Prostate gland (tissue), 2 donors: Measurements from ENCODE around the gene LDLRAD4. TPM values are rescaled to one million over a fixed set of nuclear protein-coding genes. Genes with fewer than 3 reads are reported as not detected.

Experiments
- DNase-seq: peaks from one replicate; pipeline ENCODE4 v3.0.0-alpha.2; 2019; ENCODE audit warnings: low spot score
- H3K27ac ChIP-seq, 2 donors: fragments of 200-600 bp; sonication (generic); 2 replicates each; pipeline ENCODE4 v1.5.1; 2017 to 2019
- H3K27me3 ChIP-seq: fragments of 200-600 bp; sonication (generic); replicated peaks from 2 replicates; pipeline ENCODE4 v1.5.1; 2019; ENCODE audit not compliant: insufficient read depth
- H3K36me3 ChIP-seq, 2 donors: fragments of 200-600 bp; sonication (generic); 1 replicate in 1 of 2; 2 replicates in 1 of 2; pipeline versions ENCODE4 v1.5.1 to v1.8.1; 2017 to 2019
- H3K4me1 ChIP-seq: fragments of 200-600 bp; sonication (generic); replicated peaks from 2 replicates; pipeline ENCODE4 v1.5.1; 2019
- H3K4me3 ChIP-seq, 2 donors: fragments of 200-600 bp; sonication (generic); 2 replicates each; pipeline ENCODE4 v1.5.1; 2017 to 2019
- H3K9me3 ChIP-seq: fragments of 200-600 bp; sonication (generic); 2 replicates; pipeline ENCODE4 v1.5.1; 2017
- CTCF ChIP-seq, 4 experiments: fragments of 200-600 bp in 2 of 4; fragments of 450-650 bp in 2 of 4; sonication (generic) in 2 of 4; IDR thresholded peaks; 1 replicate in 3 of 4; 2 replicates in 1 of 4; pipeline ENCODE4 v1.5.1; 2016 to 2019; ENCODE audit warnings: antibody characterized with exemption in 4 of 4, mild to moderate bottlenecking in 2 of 4, moderate library complexity in 2 of 4
- POLR2A ChIP-seq: fragments of 450-650 bp; IDR thresholded peaks from one replicate; pipeline ENCODE4 v1.6.1; 2016; ENCODE audit warnings: antibody characterized with exemption, mild to moderate bottlenecking
- POLR2AphosphoS5 ChIP-seq: sonication (generic); formaldehyde crosslinking; IDR thresholded peaks from one replicate; pipeline ENCODE4 v1.6.1; 2017; ENCODE audit warnings: antibody characterized with exemption
- WGBS: methylation state at CpG from one replicate; pipeline ENCODE4 v1.1.5; 2018; 5-methylcytosine and 5-hydroxymethylcytosine counted together
- intact Hi-C: fragments of 100-400 bp; cut with DNase I; formaldehyde crosslinking; loops from one replicate; pipeline ENCODE4 v1.14.2; 2022
- total RNA-seq, 2 donors: library from RNA; depleted of rRNA; stranded (reverse); fragments of >200 nt; gene quantifications; one replicate each; pipeline ENCODE4 v1.1.0, GENCODE V29; 2016

LDLRAD4 gene
- total RNA-seq, 2 donors from 2014 or later: 59.9 to 107 TPM

GRCh38 chr18:13390196-13390595 is 171.6 kb downstream of the LDLRAD4 start:
- Histone ChIP-seq H3K4me3 (no peak overlapping the region), H3K4me1 (no peaks in the 10 kb centered on the region), H3K27me3 (no peaks in the 10 kb centered on the region), H3K36me3 (no peaks in the 10 kb centered on the region), H3K27ac (no peak overlapping the region), H3K9me3 (no peaks in the 10 kb centered on the region)
- WGBS: 88% methylated on average over 12 of the region's 12 CpGs
- no peak for DNase-seq
- TF ChIP-seq CTCF (IDR thresholded peaks at IDR 0.05) (no peak), POLR2AphosphoS5 (no peak), POLR2A (no peak)
- intact Hi-C loops: no loop called here

GRCh38 chr18:13390711-13391110 is 172.2 kb downstream of the LDLRAD4 start:
- WGBS: 96% methylated on average over 4 of the region's 4 CpGs
- no peak overlapping the region for H3K4me3 ChIP-seq
- H3K36me3 ChIP-seq: no peaks in the 10 kb centered on the region
- no peak overlapping the region for H3K27ac ChIP-seq
- no peaks in the 10 kb centered on the region for H3K9me3 ChIP-seq
- H3K27me3 ChIP-seq: no peaks in the 10 kb centered on the region
- TF ChIP-seq POLR2A (no peak), CTCF (IDR thresholded peaks at IDR 0.05) (no peak), POLR2AphosphoS5 (no peak)
- no peaks in the 10 kb centered on the region for H3K4me1 ChIP-seq
- DNase-seq: no peak
- intact Hi-C loops: no loop called here

GRCh38 chr18:13392029-13392750 is 173.6 kb downstream of the LDLRAD4 start:
- Histone ChIP-seq H3K9me3 (no peaks in the 10 kb centered on the region), H3K4me3 (no peak overlapping the region), H3K27ac (no peak overlapping the region), H3K27me3 (no peaks in the 10 kb centered on the region), H3K36me3 (no peaks in the 10 kb centered on the region), H3K4me1 (no peaks in the 10 kb centered on the region)
- WGBS: 94% methylated on average over 12 of the region's 12 CpGs
- no peak for DNase-seq
- TF ChIP-seq CTCF (IDR thresholded peaks at IDR 0.05) (no peak), POLR2A (no peak), POLR2AphosphoS5 (no peak)
- intact Hi-C loops: loop anchor here (2.0 kb wide), 1 partner anchor 73 kb away; no protein-coding TSS in a partner anchor

- H3K27ac ChIP-seq: no peak overlapping the region
- no peaks in the 10 kb centered on the region for H3K36me3 ChIP-seq
- WGBS: 60% methylated on average over 8 of the region's 8 CpGs
- H3K4me1 ChIP-seq: no peaks in the 10 kb centered on the region
- DNase-seq: no peak
- TF ChIP-seq POLR2A (no peak), CTCF (IDR thresholded peaks at IDR 0.05) (no peak), POLR2AphosphoS5 (no peak)
- intact Hi-C loops: loop anchor here (2.0 kb wide), 1 partner anchor 74 kb away; no protein-coding TSS in a partner anchor
- no peak overlapping the region for H3K4me3 ChIP-seq
- no peaks in the 10 kb centered on the region for H3K27me3 ChIP-seq
- H3K9me3 ChIP-seq: no peaks in the 10 kb centered on the region
Observed at GRCh38 chr18:13392899-13393298, 174.3 kb downstream of the LDLRAD4 start.

GRCh38 chr18:13393338-13393737 is 174.8 kb downstream of the LDLRAD4 start:
- Histone ChIP-seq H3K4me3 (no peak overlapping the region), H3K27me3 (no peaks in the 10 kb centered on the region), H3K36me3 (no peaks in the 10 kb centered on the region), H3K4me1 (no peaks in the 10 kb centered on the region), H3K9me3 (no peaks in the 10 kb centered on the region), H3K27ac (no peak overlapping the region)
- intact Hi-C loops: loop anchor here (2.0 kb wide), 1 partner anchor 75 kb away; no protein-coding TSS in a partner anchor
- TF ChIP-seq POLR2A (no peak), POLR2AphosphoS5 (no peak), CTCF (IDR thresholded peaks at IDR 0.05) (no peak)
- 69% methylated on average over 11 of the region's 11 CpGs for WGBS
- DNase-seq: no peak
